Amygdala (tissue), 56 donors: ENCODE data around the gene HDDC3.
A peak's percentile ranks its signal among the peaks of the same experiment; 100 is the strongest.

Experiments
- DNase-seq, 56 donors: peaks; one replicate each; lab custom pipeline; 2025; lab: John Stamatoyannopoulos, UW

Gene HDDC3, protein sequence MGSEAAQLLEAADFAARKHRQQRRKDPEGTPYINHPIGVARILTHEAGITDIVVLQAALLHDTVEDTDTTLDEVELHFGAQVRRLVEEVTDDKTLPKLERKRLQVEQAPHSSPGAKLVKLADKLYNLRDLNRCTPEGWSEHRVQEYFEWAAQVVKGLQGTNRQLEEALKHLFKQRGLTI

DNA sequence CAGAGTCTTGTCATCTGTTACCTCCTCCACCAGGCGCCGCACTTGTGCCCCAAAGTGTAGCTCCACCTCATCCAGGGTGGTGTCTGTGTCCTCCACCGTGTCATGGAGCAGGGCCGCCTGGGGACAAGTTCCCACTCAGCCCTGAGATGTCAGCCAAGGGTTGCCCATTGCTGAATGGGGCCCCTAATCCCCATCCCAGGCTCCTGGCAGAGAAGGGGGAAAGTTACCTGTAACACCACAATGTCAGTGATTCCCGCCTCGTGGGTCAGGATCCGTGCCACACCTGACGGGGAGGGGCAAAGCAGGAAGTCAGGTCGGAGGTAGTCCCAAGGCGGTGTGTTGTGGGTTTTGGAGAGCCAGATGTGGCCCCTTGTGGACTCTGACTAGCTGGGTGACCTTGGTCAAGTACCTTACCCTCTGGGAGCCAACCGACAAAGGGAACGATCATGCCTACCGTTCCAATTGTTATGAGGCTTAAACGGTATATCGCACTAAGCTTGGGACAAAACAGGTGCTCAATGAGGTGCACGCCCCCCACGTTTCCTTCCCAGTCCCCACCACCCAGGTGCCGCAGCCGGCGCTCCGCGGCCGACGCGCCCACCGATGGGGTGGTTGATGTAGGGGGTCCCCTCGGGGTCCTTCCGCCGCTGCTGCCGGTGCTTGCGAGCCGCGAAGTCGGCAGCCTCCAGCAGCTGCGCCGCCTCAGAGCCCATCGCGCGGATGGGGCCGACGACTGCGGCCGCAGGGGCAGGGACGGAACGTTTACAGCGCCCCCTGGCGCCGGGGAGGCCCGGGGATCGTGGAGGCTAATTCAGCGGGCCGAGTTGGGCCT, at the start of gene HDDC3:
Gene HDDC3, minus strand, starts transcription at position 722 of the 832 bp plus-strand sequence. Its CDS starts 9 bp downstream, at position 713.
- DNase-seq, result peak in 55 of 56 donors; percentile 11 to 93 (median 64)

DNA sequence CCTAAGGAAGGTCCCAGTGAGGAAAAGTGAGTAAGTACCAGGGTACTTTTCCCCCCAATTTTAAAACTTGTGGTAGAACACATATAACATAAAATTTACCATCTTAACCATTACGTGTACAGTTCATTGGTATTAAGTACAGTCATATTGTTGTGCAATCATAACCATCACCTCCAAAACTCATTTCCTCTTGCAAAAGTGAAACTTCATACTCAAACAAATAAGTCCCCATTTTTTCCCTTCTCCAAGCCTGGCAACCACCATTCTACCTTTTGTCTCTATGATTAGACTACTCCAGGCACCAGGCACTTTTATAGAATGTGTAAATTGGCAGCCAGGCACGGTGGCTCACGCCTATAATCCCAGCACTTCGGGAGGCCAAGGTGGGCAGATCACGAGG, 49.8 kb upstream of the HDDC3 start:
- DNase-seq, result no peak

DNA sequence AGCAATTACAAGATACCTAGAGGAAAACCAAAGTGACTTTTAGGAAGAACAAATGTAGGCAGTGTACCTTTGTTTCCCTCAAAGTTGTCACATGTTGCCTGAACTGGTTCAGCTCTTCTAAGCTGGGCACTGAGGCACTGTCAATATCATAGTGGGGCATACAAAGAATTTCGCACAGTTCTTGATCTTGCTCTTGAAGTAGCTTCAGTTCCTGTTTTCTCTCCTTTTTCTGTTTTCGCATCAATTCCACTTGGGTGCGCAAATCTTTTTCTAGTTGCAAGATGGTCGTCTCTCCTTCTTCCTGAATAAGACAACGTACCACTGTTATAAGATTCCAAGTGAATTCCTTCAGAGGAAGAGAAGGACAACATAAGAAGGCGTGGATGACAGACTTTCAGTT, 49.3 kb upstream of the HDDC3 start:
- no peak for DNase-seq

DNA sequence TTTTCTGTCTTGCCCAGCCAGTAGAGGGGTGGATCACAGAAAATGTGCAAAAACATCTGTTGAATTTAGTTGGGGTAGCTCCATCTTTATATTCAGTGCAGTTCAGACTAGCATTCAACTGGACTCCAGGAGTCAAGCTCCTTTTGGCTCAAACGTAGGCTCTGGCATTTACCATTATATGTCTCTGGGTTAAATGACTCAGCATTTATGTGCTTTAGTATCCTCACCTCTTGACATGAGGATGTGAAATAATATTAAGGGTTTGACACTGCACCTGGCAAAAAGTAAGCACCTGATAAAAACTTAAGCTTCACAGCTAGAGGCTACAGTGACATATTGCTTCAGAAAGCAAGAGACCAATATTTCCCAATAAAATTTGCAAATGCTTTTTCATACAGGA, 47.2 kb upstream of the HDDC3 start:
- DNase-seq, result no peak

DNA sequence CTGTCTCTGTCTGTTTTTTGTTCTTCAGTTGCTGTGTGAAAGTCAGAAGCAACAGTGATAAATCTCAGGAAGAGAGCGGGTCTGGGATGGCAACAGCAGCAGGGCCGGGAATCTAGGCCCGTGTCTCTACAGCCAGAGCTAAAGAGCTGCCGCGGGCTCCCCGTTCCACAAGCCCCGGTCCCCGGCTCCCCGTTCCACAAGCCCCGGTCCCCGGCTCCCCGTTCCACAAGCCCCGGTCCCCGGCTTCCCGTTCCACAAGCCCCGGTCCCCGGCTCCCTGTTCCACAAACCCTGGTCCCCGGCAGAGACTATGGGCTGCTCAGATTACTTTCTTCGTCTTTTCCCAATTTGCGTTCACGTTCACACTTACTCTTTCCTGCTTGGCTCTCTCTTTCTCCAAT, 41.9 kb upstream of the HDDC3 start:
- no peak for DNase-seq

DNA sequence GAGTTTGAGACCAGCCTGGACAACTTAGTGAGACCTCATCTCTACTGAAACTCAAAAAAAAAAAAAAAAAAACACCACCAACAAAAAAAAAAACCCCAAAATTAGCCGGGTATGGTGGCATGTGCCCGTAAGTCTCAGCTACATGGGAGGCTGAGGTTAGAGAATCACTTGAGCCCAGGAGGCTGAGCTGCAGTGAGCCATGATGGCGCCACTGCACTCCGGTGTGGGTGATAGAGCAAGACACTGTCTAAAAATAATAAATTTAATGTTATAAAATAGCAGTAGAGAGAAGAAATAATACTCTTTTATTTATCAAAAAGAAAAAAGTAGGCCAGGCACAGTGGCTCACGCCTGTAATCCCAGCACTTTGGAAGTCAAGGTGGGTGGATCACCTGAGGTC, 39.8 kb upstream of the HDDC3 start:
- DNase-seq, result no peak

DNA sequence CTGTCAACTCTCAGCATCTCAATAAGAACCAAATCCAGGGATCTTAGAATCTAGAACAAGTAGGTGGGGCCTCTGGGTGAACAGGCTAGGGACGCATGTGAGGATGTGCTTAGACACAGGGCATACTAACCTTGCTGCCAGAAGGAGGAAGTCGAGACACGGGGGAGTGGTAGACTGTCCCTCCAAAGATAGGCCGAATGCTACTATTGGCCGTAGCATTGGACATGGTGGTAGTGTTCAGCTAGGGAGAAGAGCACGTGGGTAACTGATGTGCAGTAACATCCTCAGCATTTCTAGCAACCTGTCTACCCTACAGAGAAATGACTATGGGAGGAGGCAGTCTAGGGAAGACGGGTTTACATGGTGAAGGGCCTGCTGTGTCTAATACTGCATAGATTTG, 37.9 kb upstream of the HDDC3 start:
- no peak for DNase-seq

DNA sequence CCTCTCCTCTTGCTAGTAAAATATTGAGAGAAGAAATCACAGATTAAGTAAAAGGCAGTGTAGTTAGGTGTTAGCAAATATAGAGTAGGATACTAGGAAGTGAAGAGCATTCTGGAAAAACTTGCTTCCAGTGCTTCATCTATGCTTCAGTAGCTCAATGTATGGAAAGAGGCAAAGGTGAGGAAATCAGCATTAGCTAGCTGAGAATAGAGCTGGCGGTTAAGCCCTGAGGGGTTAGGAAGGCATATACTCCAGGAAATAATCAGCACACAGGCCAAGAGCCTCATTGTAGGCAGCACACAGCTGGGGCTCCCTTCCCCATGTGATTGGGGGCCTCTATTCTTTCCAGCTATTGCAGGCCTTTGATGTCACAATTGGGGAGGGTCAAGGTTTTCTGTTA, 36.1 kb upstream of the HDDC3 start:
- DNase-seq, result no peak

DNA sequence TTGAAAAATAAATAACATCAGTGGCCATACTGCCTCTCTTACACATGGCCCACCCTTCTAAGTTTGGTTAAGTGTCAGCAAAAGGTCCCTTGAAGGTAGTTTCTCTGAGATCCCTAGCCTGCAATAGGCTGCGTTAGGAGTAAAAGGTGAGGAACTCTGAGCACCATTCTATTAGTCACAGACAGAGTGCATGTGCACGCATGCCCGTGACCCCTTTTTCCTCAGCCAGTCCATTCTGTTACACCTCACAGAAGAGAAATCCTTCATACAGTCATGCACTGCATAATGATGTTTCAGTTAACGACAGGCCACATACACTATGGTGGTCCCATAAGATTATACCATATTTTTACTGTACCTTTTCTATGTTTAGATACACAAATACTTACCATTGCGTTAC, 34.9 kb upstream of the HDDC3 start:
- no peak for DNase-seq

DNA sequence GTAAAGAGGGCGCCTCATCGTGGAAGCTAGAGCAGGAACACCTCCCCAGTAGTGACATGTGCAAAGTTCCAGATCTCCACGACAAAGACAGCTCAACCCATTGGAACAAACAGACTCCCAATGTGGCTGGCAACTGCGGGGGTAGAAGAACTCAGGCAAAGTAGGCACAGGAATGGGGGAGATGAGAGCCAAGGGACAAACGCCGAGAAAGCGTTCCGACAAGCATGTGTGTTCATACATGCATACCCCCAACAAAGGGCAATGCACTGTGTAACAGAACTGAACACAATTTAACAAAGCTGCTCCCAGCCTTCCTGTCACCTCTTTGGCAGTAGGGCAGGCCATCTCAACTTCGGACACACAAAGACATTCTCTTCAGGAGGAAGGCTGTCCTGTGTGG, 33.9 kb upstream of the HDDC3 start:
- no peak for DNase-seq

DNA sequence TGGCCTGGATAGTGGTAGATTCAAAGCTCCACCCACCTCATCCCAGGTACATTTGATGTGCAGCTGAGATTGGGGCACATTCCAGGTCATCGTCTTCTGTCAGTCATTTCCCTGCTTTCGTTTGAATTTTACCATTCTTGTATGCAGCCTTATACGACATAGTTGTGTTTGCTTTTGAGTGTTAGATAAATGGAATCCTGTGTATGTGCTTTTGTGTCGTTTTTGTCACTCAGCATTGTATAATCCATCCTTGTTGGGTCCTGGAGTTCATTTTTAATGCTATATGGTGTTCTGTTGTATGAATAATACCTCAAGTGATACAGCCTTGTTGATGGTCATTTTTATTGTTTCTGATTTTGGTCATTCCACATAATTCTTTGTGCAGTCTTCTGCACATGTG, 29.7 kb upstream of the HDDC3 start:
- DNase-seq, result no peak

DNA sequence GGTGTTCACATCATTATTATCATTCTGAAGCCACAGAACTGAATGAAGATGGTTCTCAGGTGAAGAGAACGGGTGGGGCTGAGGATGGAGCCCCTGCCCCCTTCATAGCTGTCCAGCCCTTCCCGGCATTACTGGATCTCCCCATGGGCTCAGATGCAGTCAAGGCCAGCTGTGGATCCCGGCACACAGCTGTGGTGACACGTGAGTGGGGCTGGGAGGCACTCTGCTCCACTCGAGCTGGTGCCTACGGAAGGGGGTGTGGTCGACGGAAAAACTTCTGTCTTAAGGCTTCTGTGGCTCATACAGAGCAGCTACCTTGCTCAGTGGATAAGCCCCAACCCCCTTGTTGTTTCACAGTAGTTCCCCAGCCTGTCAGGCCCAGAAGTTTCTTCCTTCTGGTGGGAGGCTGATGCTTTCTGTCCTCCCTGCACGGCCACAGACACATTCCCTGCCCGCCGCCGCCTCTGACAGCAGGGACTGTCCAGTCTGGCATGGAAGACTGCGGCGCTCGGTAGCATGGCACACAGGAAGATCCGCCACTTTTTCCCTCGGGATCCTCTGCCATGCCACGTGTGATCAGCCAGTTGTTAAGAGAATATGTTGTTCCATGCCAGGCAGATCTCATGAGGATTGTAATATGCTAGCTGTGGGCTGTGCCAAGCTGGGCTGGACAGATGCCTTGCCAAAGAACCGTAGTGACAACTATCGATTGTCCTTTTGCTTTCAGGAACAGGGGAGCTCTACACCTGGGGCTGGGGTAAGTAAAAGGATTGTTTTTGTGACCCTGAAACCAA, 28.1 kb upstream of the HDDC3 start:
- peak in 8 of 56 donors; percentile 15 to 51 (median 36) for DNase-seq

DNA sequence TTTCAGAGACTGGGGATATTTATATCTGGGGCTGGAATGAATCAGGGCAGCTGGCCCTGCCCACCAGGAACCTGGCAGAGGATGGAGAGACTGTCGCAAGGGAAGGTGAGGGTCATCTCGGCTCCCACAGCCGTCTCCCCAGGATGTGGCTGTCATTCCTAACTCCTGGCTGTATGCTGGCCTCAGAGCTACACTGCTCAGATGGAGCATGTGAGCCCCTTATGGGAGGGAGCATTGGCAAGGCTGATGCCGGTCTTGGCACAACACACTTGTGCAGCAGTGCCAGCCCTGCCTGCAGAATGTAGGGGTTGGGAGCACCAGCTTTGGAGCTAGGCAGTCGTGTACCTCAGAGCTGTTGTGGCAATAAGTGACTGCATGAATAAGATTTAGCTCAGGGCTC, 27.5 kb upstream of the HDDC3 start:
- peak in 43 of 56 donors; percentile 10 to 85 (median 51) for DNase-seq

DNA sequence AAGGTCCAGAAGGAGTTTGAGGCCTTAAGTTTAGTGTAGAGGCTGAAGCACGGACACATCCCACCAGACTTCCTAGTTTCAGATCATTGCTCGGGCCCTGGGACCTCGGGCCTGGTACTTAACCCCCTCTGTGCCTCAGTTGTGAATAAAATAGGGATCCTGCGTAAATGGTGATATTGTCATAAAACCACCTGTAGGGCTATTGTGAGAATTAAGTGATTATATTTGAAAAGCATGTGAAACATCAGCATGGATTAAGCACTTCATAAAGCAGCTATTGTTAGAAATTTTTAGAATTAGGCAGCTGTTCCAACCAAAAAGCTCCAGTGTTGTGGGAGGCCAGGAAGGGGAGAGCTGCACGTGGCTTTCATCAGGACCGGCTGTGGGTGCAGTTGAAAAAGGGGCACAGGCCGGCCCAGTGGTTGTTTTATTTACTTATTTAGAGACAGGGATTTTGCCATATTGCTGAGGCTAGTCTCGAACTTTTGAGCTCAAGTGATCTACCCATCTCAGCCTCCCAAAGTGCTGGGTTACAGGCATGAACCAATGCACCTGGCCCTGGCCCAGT, 26.8 kb upstream of the HDDC3 start:
- DNase-seq, result no peak

DNA sequence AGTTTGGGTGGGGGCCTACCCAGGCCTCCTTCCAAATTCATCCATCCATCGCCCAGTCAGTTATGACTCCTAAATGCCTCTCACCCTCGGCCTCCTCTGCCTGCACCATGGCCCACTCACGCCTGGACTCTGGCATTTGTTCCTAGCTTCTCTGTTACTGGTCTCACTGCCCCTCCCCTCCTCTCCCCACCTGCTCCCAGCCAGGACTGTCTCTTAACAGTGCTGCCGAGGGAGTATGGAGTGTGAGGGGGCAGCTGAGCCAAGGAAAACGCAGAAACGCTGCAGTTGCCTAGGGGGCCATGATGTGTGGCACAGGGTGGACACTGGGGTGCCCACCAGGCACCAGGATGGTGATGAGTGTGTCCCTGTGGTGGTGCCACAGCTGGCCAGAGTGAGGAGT, 25.4 kb upstream of the HDDC3 start:
- DNase-seq, result no peak

DNA sequence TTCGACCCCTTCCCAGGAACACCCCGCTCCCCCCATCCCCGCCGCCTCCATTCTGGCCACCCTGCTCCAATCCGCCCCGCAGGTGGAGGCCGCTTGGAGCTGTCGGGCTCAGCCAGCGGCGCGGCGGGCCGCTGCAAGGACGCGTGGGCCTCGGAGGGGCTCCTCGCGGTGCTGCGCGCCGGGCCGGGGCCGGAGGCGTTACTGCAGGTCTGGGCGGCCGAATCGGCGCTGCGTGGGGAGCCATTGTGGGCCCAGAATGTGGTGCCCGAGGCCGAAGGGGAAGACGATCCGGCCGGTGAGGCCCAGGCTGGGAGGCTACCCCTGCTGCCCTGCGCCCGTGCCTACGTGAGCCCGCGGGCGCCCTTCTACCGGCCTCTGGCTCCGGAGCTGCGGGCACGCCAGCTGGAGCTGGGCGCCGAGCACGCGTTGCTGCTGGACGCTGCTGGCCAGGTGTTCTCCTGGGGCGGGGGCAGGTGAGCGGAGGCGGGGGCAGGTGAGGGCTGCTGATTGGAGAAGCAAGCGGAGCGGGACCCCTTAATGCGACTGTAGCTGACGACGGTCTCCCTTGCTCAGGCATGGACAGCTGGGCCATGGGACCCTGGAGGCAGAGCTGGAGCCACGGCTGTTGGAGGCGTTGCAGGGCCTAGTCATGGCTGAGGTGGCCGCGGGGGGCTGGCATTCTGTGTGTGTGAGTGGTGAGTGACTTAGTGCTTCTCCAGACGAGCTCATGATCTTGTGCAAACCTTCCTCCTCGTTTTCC, 24.9 kb upstream of the HDDC3 start:
- peak in 13 of 56 donors; percentile 14 to 59 (median 45) for DNase-seq

DNA sequence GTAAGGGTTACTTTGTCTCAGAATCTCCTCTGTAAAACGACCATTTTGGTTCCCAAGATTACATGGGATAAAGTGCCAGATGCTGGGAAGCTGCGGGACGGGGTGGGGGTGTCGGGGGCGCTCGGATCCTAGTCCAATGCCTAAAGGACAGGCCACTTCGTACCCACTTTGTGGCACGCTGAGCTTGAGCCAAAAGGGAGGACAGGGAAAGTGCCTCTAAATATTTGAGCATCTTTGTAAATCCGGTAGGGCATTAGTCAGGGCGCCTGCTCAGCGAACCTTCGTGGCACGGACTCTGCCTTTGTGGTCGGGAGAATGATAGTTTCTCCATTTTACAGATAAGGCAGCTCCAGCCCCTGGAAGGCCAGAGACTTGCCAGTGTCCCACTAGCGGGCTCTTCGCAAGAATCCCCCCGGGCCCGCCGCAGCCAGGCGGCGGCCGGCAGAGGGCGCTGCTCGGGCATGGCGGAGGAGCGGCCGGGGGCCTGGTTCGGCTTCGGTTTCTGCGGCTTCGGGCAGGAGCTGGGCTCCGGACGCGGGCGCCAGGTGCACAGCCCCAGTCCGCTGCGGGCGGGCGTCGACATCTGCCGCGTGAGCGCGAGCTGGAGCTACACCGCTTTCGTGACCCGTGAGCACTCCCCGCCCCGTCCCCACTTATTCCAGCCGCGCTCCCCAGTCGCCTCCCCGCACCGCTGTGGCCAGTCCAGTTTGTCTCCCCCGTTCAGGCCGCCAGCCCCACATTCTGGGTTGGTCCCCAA, 24.1 kb upstream of the HDDC3 start:
- peak in 49 of 56 donors; percentile 8 to 78 (median 50) for DNase-seq

DNA sequence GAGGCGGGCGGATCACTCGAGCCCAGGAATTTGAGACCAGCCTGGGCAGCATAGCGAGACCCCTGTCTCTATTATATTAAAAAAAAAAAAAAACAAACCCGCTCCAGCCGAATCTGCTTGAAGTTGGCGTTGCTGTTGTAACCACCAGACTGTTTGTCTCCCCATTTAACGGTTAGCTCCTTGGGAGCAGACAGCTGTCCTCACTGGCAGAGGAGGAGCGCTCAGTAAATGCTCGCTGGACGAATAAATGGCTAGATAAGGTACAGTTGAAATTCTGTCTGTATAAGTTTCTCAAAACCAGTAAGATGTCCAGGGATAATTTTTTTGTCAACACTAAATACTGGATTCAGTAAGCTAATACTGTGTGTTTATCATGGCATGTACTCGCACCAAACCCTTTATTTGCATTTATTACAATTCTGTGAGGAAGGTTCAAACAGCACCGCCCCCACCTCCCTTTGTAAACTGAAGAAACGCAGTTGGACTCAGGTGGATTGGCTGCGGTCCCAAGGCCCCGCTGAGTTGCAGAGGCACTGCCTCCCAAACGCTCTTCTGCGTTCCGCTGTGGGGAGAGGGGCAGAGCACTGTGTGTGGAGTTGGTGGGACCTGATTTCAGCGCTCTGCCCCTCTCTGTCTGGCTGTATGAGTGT, 23.4 kb upstream of the HDDC3 start:
- DNase-seq, result no peak
